Measurements from ENCODE around the gene PDP2. TPM values are rescaled to one million over a fixed set of nuclear protein-coding genes. Genes with fewer than 3 reads are reported as not detected.

PDP2 gene
- total RNA-seq, 1 experiment from 2014 or later = 42.0 TPM

DNA sequence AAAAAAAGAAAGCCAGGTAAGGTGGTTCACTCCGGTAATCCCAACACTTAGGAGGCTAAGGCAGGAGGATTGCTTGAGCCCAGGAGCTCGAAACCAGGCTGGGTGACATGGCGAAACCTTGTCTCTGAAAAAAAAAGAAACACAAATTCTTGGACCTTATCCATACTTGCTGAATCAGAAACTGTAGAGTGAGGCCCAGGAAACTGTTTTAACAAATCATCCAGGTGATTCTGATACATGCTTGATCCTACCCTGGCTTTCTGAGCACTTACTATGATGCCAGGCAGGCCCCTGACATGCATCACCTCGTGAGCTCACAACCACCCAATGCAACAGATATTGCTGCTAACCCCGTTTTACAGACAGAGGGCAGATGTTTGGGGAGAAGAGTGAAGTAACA is 45.6 kb upstream of the PDP2 start:
- no peak overlapping the region for H3K4me3 ChIP-seq (ENCODE audit: low read depth, low read length, poor library complexity, severe bottlenecking)
- no peaks in the 10 kb centered on the region for H3K36me3 ChIP-seq (ENCODE audit: insufficient read depth, low read length, poor library complexity, severe bottlenecking)
- TF ChIP-seq CTCF (conservative IDR thresholded peaks at IDR 0.05; ENCODE audit: low read depth, low read length) = no peak
- no peak for TF ChIP-seq EZH2 (IDR thresholded peaks at IDR 0.05; ENCODE audit: borderline replicate concordance, low read depth, low read length, poor library complexity, severe bottlenecking)
- no peak overlapping the region for H3K27ac ChIP-seq (ENCODE audit: low read depth, low read length, poor library complexity, severe bottlenecking)
- H3K9me3 ChIP-seq (ENCODE audit: low read depth, low read length, poor library complexity, severe bottlenecking) = no peaks in the 10 kb centered on the region
- no TSS peak for BruUV-seq (replicated peaks)
- intact Hi-C loops (cut with micrococcal nuclease; ENCODE audit: unreplicated experiment) = loop anchor here (5.0 kb wide), 1 partner anchor 33 kb away; no protein-coding TSS in a partner anchor
- H3K4me1 ChIP-seq (ENCODE audit: insufficient read depth, low read length, poor library complexity, severe bottlenecking) = no peaks in the 10 kb centered on the region
- H3K27me3 ChIP-seq (replicated peaks; ENCODE audit: insufficient read depth, low read depth, low read length, poor library complexity) = no peaks in the 10 kb centered on the region
- ChIA-PET POLR2A (ENCODE audit: low non-redundant PET) (interaction anchor here (0.6 kb wide), 2 partner anchors 17 to 246 kb away, joined by 3 to 6 read pairs; no protein-coding TSS in a partner anchor), CTCF (no interaction called here)
- no peak for DNase-seq (ENCODE audit: low spot score)

DNA sequence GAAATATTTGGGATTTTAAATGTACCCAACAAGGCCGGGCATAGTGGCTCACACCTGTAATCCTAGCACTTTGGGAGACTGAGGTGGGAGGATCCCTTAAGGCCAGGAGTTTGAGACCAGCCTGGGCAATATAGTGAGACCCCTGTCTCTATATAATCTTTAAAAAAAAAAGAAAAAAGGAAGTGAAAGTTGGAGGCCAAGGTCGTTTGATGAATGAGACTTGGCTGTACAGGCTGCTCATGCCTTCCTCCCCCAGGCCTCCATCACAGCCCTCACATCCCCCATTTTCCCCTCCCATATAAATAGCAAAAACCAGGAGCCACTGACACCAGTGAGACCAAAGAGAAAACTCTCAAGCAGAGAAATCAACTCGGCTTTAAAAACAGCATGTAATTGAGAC is 39.4 kb upstream of the PDP2 start:
- CTCF ChIA-PET = interaction anchor here (1.6 kb wide), 1 partner anchor 10 kb away, joined by 6 read pairs; the partner anchor contains the start of gene NAE1
- no peak for DNase-seq (ENCODE audit: low spot score)
- Histone ChIP-seq H3K4me3 (ENCODE audit: low read depth, low read length, poor library complexity, severe bottlenecking) (no peak overlapping the region), H3K9me3 (ENCODE audit: low read depth, low read length, poor library complexity, severe bottlenecking) (no peaks in the 10 kb centered on the region), H3K36me3 (ENCODE audit: insufficient read depth, low read length, poor library complexity, severe bottlenecking) (no peaks in the 10 kb centered on the region), H3K4me1 (ENCODE audit: insufficient read depth, low read length, poor library complexity, severe bottlenecking) (peaks cover 18% of the 10 kb centered on the region), H3K27me3 (replicated peaks; ENCODE audit: insufficient read depth, low read depth, low read length, poor library complexity) (peaks cover 19% of the 10 kb centered on the region), H3K27ac (ENCODE audit: low read depth, low read length, poor library complexity, severe bottlenecking) (no peak overlapping the region)
- TF ChIP-seq CTCF (conservative IDR thresholded peaks at IDR 0.05; ENCODE audit: low read depth, low read length) (no peak), EZH2 (IDR thresholded peaks at IDR 0.05; ENCODE audit: borderline replicate concordance, low read depth, low read length, poor library complexity, severe bottlenecking) (no peak)
- BruUV-seq (replicated peaks) = no TSS peak
- intact Hi-C loops (cut with micrococcal nuclease; ENCODE audit: unreplicated experiment) = no loop called here
- POLR2A ChIA-PET (ENCODE audit: low non-redundant PET) = no interaction called here

DNA sequence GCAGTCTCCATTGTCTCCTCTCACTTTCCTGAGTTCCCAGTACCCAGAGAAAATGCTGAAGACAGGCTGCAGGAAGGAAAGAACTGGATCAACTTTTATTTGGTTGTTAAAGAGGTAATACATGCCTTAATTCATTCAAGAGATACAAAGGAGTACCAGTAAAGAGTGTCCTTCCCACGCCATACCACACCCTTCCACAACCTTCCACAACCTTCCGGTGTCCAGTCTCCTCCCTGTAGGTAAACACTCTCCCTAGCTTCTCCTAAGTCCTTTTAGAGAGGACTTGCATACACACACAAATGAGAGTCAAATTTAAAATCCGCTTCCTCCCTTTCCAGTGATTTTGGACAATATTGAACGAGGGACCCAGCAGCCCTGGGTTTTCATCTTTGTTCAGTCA is 38.9 kb upstream of the PDP2 start:
- H3K27ac ChIP-seq (ENCODE audit: low read depth, low read length, poor library complexity, severe bottlenecking) = no peak overlapping the region
- no TSS peak for BruUV-seq (replicated peaks)
- no peak overlapping the region for H3K4me3 ChIP-seq (ENCODE audit: low read depth, low read length, poor library complexity, severe bottlenecking)
- H3K36me3 ChIP-seq (ENCODE audit: insufficient read depth, low read length, poor library complexity, severe bottlenecking) = no peaks in the 10 kb centered on the region
- no peaks in the 10 kb centered on the region for H3K9me3 ChIP-seq (ENCODE audit: low read depth, low read length, poor library complexity, severe bottlenecking)
- TF ChIP-seq EZH2 (IDR thresholded peaks at IDR 0.05; ENCODE audit: borderline replicate concordance, low read depth, low read length, poor library complexity, severe bottlenecking) = no peak
- no peak for TF ChIP-seq CTCF (conservative IDR thresholded peaks at IDR 0.05; ENCODE audit: low read depth, low read length)
- H3K4me1 ChIP-seq (ENCODE audit: insufficient read depth, low read length, poor library complexity, severe bottlenecking) = peaks cover 19% of the 10 kb centered on the region
- CTCF ChIA-PET = interaction anchor here (1.6 kb wide), 1 partner anchor 11 kb away, joined by 6 read pairs; the partner anchor contains the start of gene NAE1
- POLR2A ChIA-PET (ENCODE audit: low non-redundant PET) = no interaction called here
- intact Hi-C loops (cut with micrococcal nuclease; ENCODE audit: unreplicated experiment) = no loop called here
- DNase-seq (ENCODE audit: low spot score) = no peak
- peaks cover 19% of the 10 kb centered on the region for H3K27me3 ChIP-seq (replicated peaks; ENCODE audit: insufficient read depth, low read depth, low read length, poor library complexity)
